Measurements from ENCODE around the gene ERAL1. TPM values are rescaled to one million over a fixed set of nuclear protein-coding genes. Genes with fewer than 3 reads are reported as not detected.
A peak's percentile ranks its signal among the peaks of the same experiment; 100 is the strongest.
"Not testable (repeated sequence)": the region's sequence is repeated elsewhere in the genome, so short reads cannot be mapped to it uniquely, and the experiment has no call there.

ERAL1 gene
- total RNA-seq, 5 donors from 2014 or later (not counting 1 experiment from before 2014, with no cell fraction given) = 18.9 to 33.7 (median 29.0) TPM

- Mint-ChIP-seq H3K4me1 (peaks cover 62 to 75% (median 63%) of the 10 kb centered on the region in 3 donors), H3K9me3 (no peaks in the 10 kb centered on the region), H3K36me3 (peaks cover 6% of the 10 kb centered on the region), H3K4me3 (peak overlapping the region in 1 of 3 donors; percentile 82), H3K27ac (peak overlapping the region; percentile 91 to 99), H3K27me3 (no peaks in the 10 kb centered on the region)
- H3K4me1 ChIP-seq (ENCODE audit: control insufficient read depth in 1 of 2, extremely low read depth in 1 of 2, insufficient read depth in 2 of 2, low read length in 2 of 2) = peaks cover 17 to 58% of the 10 kb centered on the region in 2 experiments
- no peaks in the 10 kb centered on the region for H3K9me3 ChIP-seq
- H3K4me3 ChIP-seq (ENCODE audit: control insufficient read depth in 1 of 2, extremely low read depth in 1 of 2, low read length in 1 of 2) = no peak overlapping the region
- DNase-seq (no peak), ATAC-seq (replicated peaks in 1 of 4) (no peak)
- no peaks in the 10 kb centered on the region for H3K27me3 ChIP-seq (replicated peaks in 1 of 2; ENCODE audit: control insufficient read depth in 2 of 2, extremely low read depth in 1 of 2, insufficient read depth in 2 of 2, low read length in 1 of 2)
- ChIA-PET CTCF (interaction anchor here in 1 of 2 donors (0.7 kb wide), 1 partner anchor 61 kb away, joined by 3 read pairs; no protein-coding TSS in a partner anchor), POLR2A (interaction anchor here (0.5 to 0.7 kb wide), 5 partner anchors 33 to 529 kb away, joined by 3 to 8 read pairs (median 3); no protein-coding TSS in a partner anchor)
- no CpG with 5 or more reads among the region's 4 CpGs for WGBS (ENCODE audit: insufficient coverage)
- no peak overlapping the region for H3K27ac ChIP-seq (ENCODE audit: low read length)
- peaks cover 6 to 25% of the 10 kb centered on the region in 2 donors for H3K36me3 ChIP-seq (ENCODE audit: control insufficient read depth in 2 of 2, extremely low read depth in 1 of 2, insufficient read depth in 1 of 2, low read length in 1 of 2)
Measured at GRCh38 chr17:28892024-28892423, 37.2 kb downstream of the ERAL1 start.

- H3K9me3 Mint-ChIP-seq; H3K9me3 ChIP-seq; H3K36me3 Mint-ChIP-seq; H3K27me3 Mint-ChIP-seq; H3K27me3 ChIP-seq (replicated peaks in 1 of 2; ENCODE audit: control insufficient read depth in 2 of 2, extremely low read depth in 1 of 2, insufficient read depth in 2 of 2, low read length in 1 of 2): not testable (repeated sequence)
- POLR2A ChIA-PET = interaction anchor here (0.6 to 0.9 kb wide), 4 partner anchors 58 to 272 kb away, joined by 3 to 7 read pairs (median 5); partner anchors contain the start of gene PHF12 (in 1 of the 2)
- Histone ChIP-seq H3K4me3 (ENCODE audit: control insufficient read depth in 1 of 2, extremely low read depth in 1 of 2, low read length in 1 of 2) (peak overlapping the region; percentile 10 to 50), H3K27ac (ENCODE audit: low read length) (peak overlapping the region; percentile 75), H3K36me3 (ENCODE audit: control insufficient read depth in 2 of 2, extremely low read depth in 1 of 2, insufficient read depth in 1 of 2, low read length in 1 of 2) (peaks cover 3 to 11% of the 10 kb centered on the region in 2 donors), H3K4me1 (ENCODE audit: control insufficient read depth in 1 of 2, extremely low read depth in 1 of 2, insufficient read depth in 2 of 2, low read length in 2 of 2) (peaks cover 18 to 62% of the 10 kb centered on the region in 2 experiments)
- DNase-seq (peak in 15 of 35 experiments; percentile 13 to 54 (median 22)), ATAC-seq (replicated peaks in 1 of 4) (peak in 1 of 4 experiments; percentile 26)
- CTCF ChIA-PET = interaction anchor here (0.6 to 1.6 kb wide), 12 partner anchors 9 to 167 kb away, joined by 3 to 8 read pairs (median 4); partner anchors contain the start of gene TLCD1 (in 1 of the 2)
- peak overlapping the region; percentile 69 to 82 (median 78) for H3K4me3 Mint-ChIP-seq
- peak overlapping the region; percentile 99 for H3K27ac Mint-ChIP-seq
- WGBS (ENCODE audit: insufficient coverage) = 21% methylated on average over 6 of the region's 16 CpGs
- H3K4me1 Mint-ChIP-seq = peaks cover 67 to 73% (median 68%) of the 10 kb centered on the region in 3 donors
Measured at GRCh38 chr17:28893248-28894183, 38.7 kb downstream of the ERAL1 start.

GRCh38 chr17:28895794-28896447, 41.1 kb downstream of the ERAL1 start:
- H3K27me3 Mint-ChIP-seq = no peaks in the 10 kb centered on the region
- Histone ChIP-seq H3K4me1 (ENCODE audit: control insufficient read depth in 1 of 2, extremely low read depth in 1 of 2, insufficient read depth in 2 of 2, low read length in 2 of 2) (peaks cover 18 to 65% of the 10 kb centered on the region in 2 experiments), H3K27ac (ENCODE audit: low read length) (peak overlapping the region; percentile 71), H3K36me3 (ENCODE audit: control insufficient read depth in 2 of 2, extremely low read depth in 1 of 2, insufficient read depth in 1 of 2, low read length in 1 of 2) (peaks cover 0 to 18% of the 10 kb centered on the region in 2 donors), H3K27me3 (replicated peaks in 1 of 2; ENCODE audit: control insufficient read depth in 2 of 2, extremely low read depth in 1 of 2, insufficient read depth in 2 of 2, low read length in 1 of 2) (no peaks in the 10 kb centered on the region), H3K4me3 (ENCODE audit: control insufficient read depth in 1 of 2, extremely low read depth in 1 of 2, low read length in 1 of 2) (peak overlapping the region; percentile 87 to 93), H3K9me3 (no peaks in the 10 kb centered on the region)
- H3K9me3 Mint-ChIP-seq = no peaks in the 10 kb centered on the region
- POLR2A ChIA-PET = no interaction called here
- ATAC-seq (replicated peaks in 1 of 4) (no peak), DNase-seq (no peak)
- H3K27ac Mint-ChIP-seq = peak overlapping the region; percentile 96 to 97
- H3K4me1 Mint-ChIP-seq = peaks cover 71 to 78% (median 75%) of the 10 kb centered on the region in 3 donors
- 55% methylated on average over 2 of the region's 3 CpGs for WGBS (ENCODE audit: insufficient coverage)
- CTCF ChIA-PET = interaction anchor here in 1 of 2 donors (1.3 kb wide), 1 partner anchor 15 kb away, joined by 3 read pairs; no protein-coding TSS in a partner anchor
- H3K4me3 Mint-ChIP-seq = peak overlapping the region; percentile 95 to 98 (median 96)
- peaks cover 19% of the 10 kb centered on the region for H3K36me3 Mint-ChIP-seq

- ATAC-seq (replicated peaks in 1 of 4) = peak in 2 of 4 experiments; percentile 21 to 28
- POLR2A ChIA-PET = no interaction called here
- Histone ChIP-seq H3K4me3 (ENCODE audit: control insufficient read depth in 1 of 2, extremely low read depth in 1 of 2, low read length in 1 of 2) (peak overlapping the region; percentile 87 to 93), H3K36me3 (ENCODE audit: control insufficient read depth in 2 of 2, extremely low read depth in 1 of 2, insufficient read depth in 1 of 2, low read length in 1 of 2) (peaks cover 0 to 15% of the 10 kb centered on the region in 2 donors), H3K27ac (ENCODE audit: low read length) (peak overlapping the region; percentile 71), H3K4me1 (ENCODE audit: control insufficient read depth in 1 of 2, extremely low read depth in 1 of 2, insufficient read depth in 2 of 2, low read length in 2 of 2) (peaks cover 19 to 71% of the 10 kb centered on the region in 2 experiments), H3K9me3 (no peaks in the 10 kb centered on the region), H3K27me3 (replicated peaks in 1 of 2; ENCODE audit: control insufficient read depth in 2 of 2, extremely low read depth in 1 of 2, insufficient read depth in 2 of 2, low read length in 1 of 2) (no peaks in the 10 kb centered on the region)
- 6% methylated on average over 4 of the region's 5 CpGs for WGBS (ENCODE audit: insufficient coverage)
- H3K4me1 Mint-ChIP-seq = peaks cover 66 to 75% (median 72%) of the 10 kb centered on the region in 3 donors
- no peaks in the 10 kb centered on the region for H3K27me3 Mint-ChIP-seq
- CTCF ChIA-PET = interaction anchor here in 1 of 2 donors (1.3 kb wide), 1 partner anchor 14 kb away, joined by 3 read pairs; no protein-coding TSS in a partner anchor
- H3K27ac Mint-ChIP-seq = peak overlapping the region; percentile 96 to 97
- H3K4me3 Mint-ChIP-seq = peak overlapping the region; percentile 95 to 98 (median 96)
- DNase-seq = no peak
- peaks cover 18% of the 10 kb centered on the region for H3K36me3 Mint-ChIP-seq
- H3K9me3 Mint-ChIP-seq = no peaks in the 10 kb centered on the region
Measured at GRCh38 chr17:28896491-28896883, 41.7 kb downstream of the ERAL1 start.

- Mint-ChIP-seq H3K27me3 (no peaks in the 10 kb centered on the region), H3K4me3 (peak within 1 kb of the TSS; percentile 95 to 98 (median 96)), H3K36me3 (peaks cover 12% of the 10 kb centered on the region), H3K4me1 (peaks cover 66 to 76% (median 73%) of the 10 kb centered on the region in 3 donors), H3K27ac (peak within 1 kb of the TSS; percentile 97), H3K9me3 (no peaks in the 10 kb centered on the region)
- ATAC-seq (replicated peaks in 1 of 4) = peak; percentile 81 to 83 (median 82)
- Histone ChIP-seq H3K9me3 (no peaks in the 10 kb centered on the region), H3K27ac (ENCODE audit: low read length) (peak within 1 kb of the TSS; percentile 71), H3K27me3 (replicated peaks in 1 of 2; ENCODE audit: control insufficient read depth in 2 of 2, extremely low read depth in 1 of 2, insufficient read depth in 2 of 2, low read length in 1 of 2) (no peaks in the 10 kb centered on the region), H3K4me3 (ENCODE audit: control insufficient read depth in 1 of 2, extremely low read depth in 1 of 2, low read length in 1 of 2) (peak within 1 kb of the TSS; percentile 87 to 93), H3K4me1 (ENCODE audit: control insufficient read depth in 1 of 2, extremely low read depth in 1 of 2, insufficient read depth in 2 of 2, low read length in 2 of 2) (peaks cover 24 to 73% of the 10 kb centered on the region in 2 experiments), H3K36me3 (ENCODE audit: control insufficient read depth in 2 of 2, extremely low read depth in 1 of 2, insufficient read depth in 1 of 2, low read length in 1 of 2) (peaks cover 0 to 10% of the 10 kb centered on the region in 2 donors)
- peak; percentile 40 to 79 (median 65) for DNase-seq
- POLR2A ChIA-PET = no interaction called here
- CTCF ChIA-PET = interaction anchor here (1.0 to 1.6 kb wide), 3 partner anchors 10 to 133 kb away, joined by 3 to 8 read pairs (median 4); no protein-coding TSS in a partner anchor
- WGBS (ENCODE audit: insufficient coverage) = under 1% methylated on average over 59 of the region's 73 CpGs
Measured at GRCh38 chr17:28896884-28897768, 42.3 kb downstream of the ERAL1 start, which contains the start of gene FLOT2. TSS of gene FLOT2 (minus strand) at chr17:28897733. CDS start at chr17:28897574, 159 bp downstream.
